Measurements from ENCODE around the gene REN.
A peak's percentile ranks its signal among the peaks of the same experiment; 100 is the strongest.

REN gene

GRCh38 chr1:204166219-204166618, at the start of gene REN:
Gene REN (minus strand): TSS chr1:204166337. CDS start chr1:204166293, 44 bp downstream.
- DNase-seq (ENCODE audit: low read depth, low spot score), result no peak

GRCh38 chr1:204213668-204214662, 47.8 kb upstream of the REN start, which contains the start of gene GOLT1A:
Gene GOLT1A (minus strand): TSS chr1:204213988. CDS start chr1:204213906, 82 bp downstream.
- peak; percentile 70 for DNase-seq (ENCODE audit: low read depth, low spot score)

- DNase-seq (ENCODE audit: low read depth, low spot score), result no peak
Measured at GRCh38 chr1:204212715-204213114, 46.6 kb upstream of the REN start.

- DNase-seq (ENCODE audit: low read depth, low spot score), result no peak
Measured at GRCh38 chr1:204211046-204211445, 44.9 kb upstream of the REN start.

- DNase-seq (ENCODE audit: low read depth, low spot score), result peak; percentile 70
Measured at GRCh38 chr1:204207136-204207616, 41.0 kb upstream of the REN start.

GRCh38 chr1:204206121-204206520, 40.0 kb upstream of the REN start:
- no peak for DNase-seq (ENCODE audit: low read depth, low spot score)

GRCh38 chr1:204205486-204205885, 39.3 kb upstream of the REN start:
- DNase-seq (ENCODE audit: low read depth, low spot score), result no peak

GRCh38 chr1:204204944-204205343, 38.8 kb upstream of the REN start:
- no peak for DNase-seq (ENCODE audit: low read depth, low spot score)

GRCh38 chr1:204203206-204203767, 37.1 kb upstream of the REN start:
- DNase-seq (ENCODE audit: low read depth, low spot score), result no peak

- DNase-seq (ENCODE audit: low read depth, low spot score), result no peak
Measured at GRCh38 chr1:204202481-204202880, 36.3 kb upstream of the REN start.

- no peak for DNase-seq (ENCODE audit: low read depth, low spot score)
Measured at GRCh38 chr1:204201348-204202040, 35.4 kb upstream of the REN start.

- DNase-seq (ENCODE audit: low read depth, low spot score), result no peak
Measured at GRCh38 chr1:204199579-204199978, 33.4 kb upstream of the REN start.

GRCh38 chr1:204198348-204199340, 32.5 kb upstream of the REN start:
- peak; percentile 86 for DNase-seq (ENCODE audit: low read depth, low spot score)

- DNase-seq (ENCODE audit: low read depth, low spot score), result no peak
Measured at GRCh38 chr1:204197068-204197467, 30.9 kb upstream of the REN start.

GRCh38 chr1:204196068-204196795, 30.1 kb upstream of the REN start, which contains the start of gene KISS1:
Gene KISS1 (minus strand): TSS chr1:204196491. CDS start chr1:204192876, 3,615 bp downstream.
- DNase-seq (ENCODE audit: low read depth, low spot score), result no peak

- no peak for DNase-seq (ENCODE audit: low read depth, low spot score)
Measured at GRCh38 chr1:204194771-204195170, 28.6 kb upstream of the REN start.

GRCh38 chr1:204194080-204194479, 27.9 kb upstream of the REN start:
- no peak for DNase-seq (ENCODE audit: low read depth, low spot score)

GRCh38 chr1:204192589-204193352, 26.6 kb upstream of the REN start:
- DNase-seq (ENCODE audit: low read depth, low spot score), result peak; percentile 49

GRCh38 chr1:204192046-204192445, 25.9 kb upstream of the REN start:
- DNase-seq (ENCODE audit: low read depth, low spot score), result no peak
